Large intestine (tissue), 3 donors: ENCODE results near the gene FUOM. TPM values are rescaled to one million over a fixed set of nuclear protein-coding genes. Genes with fewer than 3 reads are reported as not detected.
A peak's percentile ranks its signal among the peaks of the same experiment; 100 is the strongest.

ENCODE experiments used
- DNase-seq, 2 donors: peaks; one replicate each; pipeline versions ENCODE4 v3.0.0 to v3.0.0-alpha.2; 2013
- H3K27ac ChIP-seq: one replicate; pipeline ENCODE4 v1.5.1; 2013; ENCODE audit warnings: low read length
- H3K27me3 ChIP-seq: 2 replicates; pipeline ENCODE4 v1.6.1; 2013; ENCODE audit warnings: low read length; ENCODE audit not compliant: control insufficient read depth, insufficient read depth
- H3K36me3 ChIP-seq: 2 replicates; pipeline ENCODE4 v1.6.1; 2013; ENCODE audit warnings: low read length; ENCODE audit not compliant: control insufficient read depth, insufficient read depth
- H3K4me1 ChIP-seq: one replicate; pipeline ENCODE4 v1.6.1; 2013; ENCODE audit warnings: low read length; ENCODE audit not compliant: control insufficient read depth, insufficient read depth
- H3K4me3 ChIP-seq: one replicate; pipeline ENCODE4 v1.5.1; 2013; ENCODE audit warnings: low read length
- H3K9me3 ChIP-seq: one replicate; pipeline ENCODE4 v1.6.1; 2013; ENCODE audit warnings: mild to moderate bottlenecking, low read depth, low read length, moderate library complexity; ENCODE audit not compliant: control insufficient read depth
- WGBS: methylation state at CpG from one replicate; pipeline ENCODE4 v1.1.5; 2013; ENCODE audit warnings: low lambda C conversion rate; ENCODE audit not compliant: insufficient coverage; 5-methylcytosine and 5-hydroxymethylcytosine counted together
- polyA plus RNA-seq: library from polyadenylated mRNA; unstranded; fragments of 120-200 nt; gene quantifications from one replicate; pipeline ENCODE4 v1.2.1, GENCODE V29; 2013

FUOM gene
- polyA plus RNA-seq, 1 donor: 56.9 TPM

DNA sequence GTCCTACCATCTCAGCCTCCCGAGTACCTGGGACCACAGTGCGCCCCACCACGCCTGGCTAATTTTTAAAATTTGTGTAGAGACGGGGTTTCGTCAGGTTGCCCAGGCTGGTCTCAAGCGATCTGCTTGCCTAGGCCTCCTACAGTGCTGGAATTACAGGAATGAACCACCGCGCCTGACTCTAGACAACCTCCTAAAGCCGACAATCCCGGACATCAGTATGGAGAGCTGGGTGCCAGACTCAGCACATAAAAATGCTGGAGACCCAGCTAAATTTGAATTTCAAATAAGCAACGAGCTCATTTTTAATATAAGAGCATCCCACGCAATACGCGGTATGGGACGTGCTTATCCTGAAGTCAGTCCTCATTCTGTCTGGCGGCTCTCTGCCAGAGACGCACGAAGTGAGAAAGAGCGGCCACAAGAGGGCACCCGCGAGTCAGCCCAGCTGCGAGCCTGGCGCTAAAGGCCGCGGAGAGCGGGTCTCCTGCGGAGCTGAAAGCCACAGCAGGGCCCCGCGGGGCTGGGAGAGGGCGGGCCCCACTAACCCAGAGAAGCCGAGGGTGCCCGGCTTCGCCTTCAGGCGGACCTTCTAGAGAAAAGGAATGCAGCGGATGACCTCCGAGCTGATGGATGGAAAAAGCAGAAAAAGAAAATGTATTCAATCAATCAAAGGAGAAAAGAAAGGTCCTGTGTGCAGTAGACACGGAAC is 28.2 kb downstream of the FUOM start:
- Histone ChIP-seq H3K9me3 (peaks cover 14% of the 10 kb centered on the region), H3K4me1 (peaks cover 11% of the 10 kb centered on the region), H3K27me3 (peaks cover 84% of the 10 kb centered on the region), H3K4me3 (peak overlapping the region; percentile 4), H3K27ac (no peak overlapping the region), H3K36me3 (no peaks in the 10 kb centered on the region)
- WGBS: 4% methylated on average over 5 of the region's 37 CpGs
- DNase-seq: peak; percentile 73 to 79

DNA sequence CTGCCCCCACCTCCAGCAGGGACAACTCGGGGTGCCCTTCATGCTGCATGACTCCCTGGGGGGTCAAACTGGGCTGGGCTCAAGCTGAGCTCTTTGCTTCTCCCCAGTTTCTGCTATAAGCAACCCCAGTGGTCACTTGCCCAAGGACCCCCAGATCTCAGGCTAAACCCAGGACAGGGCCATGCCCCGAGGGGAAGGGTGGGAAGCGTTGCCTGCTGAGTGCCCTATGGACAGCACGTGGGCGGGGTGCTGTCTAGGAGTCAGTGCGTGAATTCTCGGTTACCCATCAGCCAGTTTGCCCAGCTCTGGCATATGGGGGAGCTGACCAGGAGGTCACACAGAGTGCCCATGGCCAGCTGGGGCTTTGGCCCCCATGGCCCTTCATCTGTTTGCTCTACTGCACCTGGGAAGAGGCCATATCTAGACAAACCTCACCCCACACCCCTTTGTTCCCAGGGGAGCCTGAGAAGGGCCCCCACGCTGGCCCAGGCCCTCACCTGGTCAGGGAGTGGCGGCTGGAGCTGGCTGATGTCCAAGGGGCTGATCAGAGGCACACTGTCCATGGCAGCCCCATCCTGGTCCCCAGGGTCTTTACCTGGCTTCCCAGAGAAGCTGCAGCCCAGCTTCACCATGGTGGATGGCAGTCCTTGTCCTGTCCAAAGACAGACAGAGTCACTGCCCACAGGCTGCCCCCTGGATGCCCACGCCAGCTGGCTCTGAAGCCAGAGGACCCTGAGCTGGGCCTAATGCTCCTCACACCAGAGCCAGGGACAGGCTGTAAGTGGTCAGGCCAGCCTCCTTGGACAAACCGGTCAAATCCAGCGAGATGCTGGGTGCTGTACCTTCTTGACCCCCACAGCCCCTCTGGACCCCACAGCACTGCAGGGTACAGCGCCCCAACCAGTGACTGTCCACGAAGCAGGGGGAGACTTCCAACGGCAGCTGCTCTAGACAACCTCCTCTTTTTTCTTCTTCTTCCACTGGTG is 29.2 kb downstream of the FUOM start:
- Histone ChIP-seq H3K27me3 (peaks cover 80% of the 10 kb centered on the region), H3K4me1 (peaks cover 11% of the 10 kb centered on the region), H3K9me3 (peaks cover 11% of the 10 kb centered on the region), H3K36me3 (no peaks in the 10 kb centered on the region), H3K27ac (no peak overlapping the region), H3K4me3 (no peak overlapping the region)
- DNase-seq: no peak
- no CpG with 5 or more reads among the region's 15 CpGs for WGBS

DNA sequence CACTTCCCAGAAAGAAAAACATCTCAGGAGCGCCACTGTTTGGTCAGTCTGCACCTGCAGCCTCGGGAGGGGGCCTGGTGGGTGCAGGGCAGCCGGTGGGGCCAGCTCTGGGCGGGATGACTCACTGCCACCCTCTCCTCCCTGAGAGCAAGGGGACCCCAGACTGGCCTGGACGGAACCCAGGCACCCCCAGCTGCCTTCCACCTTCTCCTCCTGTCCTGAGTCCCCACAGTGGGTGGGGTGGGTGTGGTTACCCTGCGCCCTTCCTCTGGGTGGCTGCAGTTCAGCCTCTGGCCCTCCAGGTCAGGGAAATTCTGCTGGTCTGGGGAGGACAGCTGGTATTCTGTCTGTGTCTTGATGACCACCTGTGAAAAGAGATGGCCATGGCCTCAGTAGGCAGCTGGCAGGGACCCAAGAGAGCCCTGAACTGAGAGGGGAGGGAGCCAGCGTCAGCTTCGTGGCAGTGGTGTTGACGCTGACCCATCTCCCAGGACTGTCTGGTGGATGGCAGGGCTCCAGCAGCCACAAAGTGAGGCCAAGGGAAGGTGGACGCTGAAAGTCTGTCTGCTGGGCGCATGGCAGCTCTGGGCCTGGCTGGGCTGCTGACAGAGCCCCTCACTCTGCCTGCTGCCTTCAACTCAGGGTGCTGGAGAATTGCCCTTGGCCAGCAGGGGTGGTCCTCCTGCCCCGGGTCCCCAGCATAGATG is 30.0 kb downstream of the FUOM start:
- Histone ChIP-seq H3K27me3 (peaks cover 75% of the 10 kb centered on the region), H3K9me3 (peaks cover 8% of the 10 kb centered on the region), H3K4me1 (peaks cover 11% of the 10 kb centered on the region), H3K27ac (no peak overlapping the region), H3K4me3 (no peak overlapping the region), H3K36me3 (no peaks in the 10 kb centered on the region)
- DNase-seq: no peak
- no CpG with 5 or more reads among the region's 12 CpGs for WGBS

DNA sequence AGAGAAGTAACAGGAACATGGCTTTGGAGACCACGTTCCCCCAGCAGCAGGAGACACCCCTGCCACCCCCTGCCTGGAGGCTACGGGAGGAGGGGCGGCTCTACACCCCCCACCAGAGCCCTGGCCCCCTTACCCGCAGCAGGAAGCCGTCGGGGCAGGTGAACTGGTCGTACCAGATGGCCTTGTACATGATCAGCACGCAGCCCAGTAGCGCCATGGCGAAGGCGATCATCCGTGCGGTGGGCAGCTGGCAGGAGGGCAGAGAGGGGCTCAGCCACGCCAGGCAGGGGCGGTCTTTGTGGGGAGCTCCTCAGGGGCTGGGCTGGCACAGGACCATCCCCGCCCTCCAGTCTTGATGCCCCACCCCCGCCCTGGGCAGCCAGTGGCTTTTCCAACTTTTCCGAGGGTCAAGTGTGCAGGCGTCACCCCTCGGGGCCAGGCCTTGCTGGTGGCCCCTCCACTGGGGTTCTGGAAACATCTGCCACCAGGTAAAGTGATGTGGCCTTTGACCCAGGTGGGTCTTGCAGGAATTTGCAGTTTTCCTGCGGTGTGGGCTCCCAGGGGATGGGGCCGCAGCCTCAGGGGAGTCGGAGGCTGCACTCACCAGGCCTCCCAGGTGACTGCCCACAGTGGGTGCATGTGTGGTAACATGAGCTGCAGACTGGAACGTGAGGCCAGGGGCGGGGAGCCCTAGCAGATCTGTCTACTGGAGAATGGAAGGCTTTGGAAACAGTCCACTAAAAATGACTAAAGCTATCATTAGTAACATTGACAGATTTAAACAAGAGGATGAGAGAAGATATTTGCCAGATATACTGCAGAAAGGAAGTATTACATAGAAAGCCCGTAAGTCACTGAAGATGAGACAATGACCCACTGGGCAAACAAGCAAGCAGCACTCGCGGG is 30.8 kb downstream of the FUOM start:
- no CpG with 5 or more reads among the region's 28 CpGs for WGBS
- Histone ChIP-seq H3K4me3 (no peak overlapping the region), H3K27ac (no peak overlapping the region), H3K27me3 (peaks cover 68% of the 10 kb centered on the region), H3K36me3 (no peaks in the 10 kb centered on the region), H3K9me3 (peaks cover 8% of the 10 kb centered on the region), H3K4me1 (peaks cover 11% of the 10 kb centered on the region)
- DNase-seq: no peak

DNA sequence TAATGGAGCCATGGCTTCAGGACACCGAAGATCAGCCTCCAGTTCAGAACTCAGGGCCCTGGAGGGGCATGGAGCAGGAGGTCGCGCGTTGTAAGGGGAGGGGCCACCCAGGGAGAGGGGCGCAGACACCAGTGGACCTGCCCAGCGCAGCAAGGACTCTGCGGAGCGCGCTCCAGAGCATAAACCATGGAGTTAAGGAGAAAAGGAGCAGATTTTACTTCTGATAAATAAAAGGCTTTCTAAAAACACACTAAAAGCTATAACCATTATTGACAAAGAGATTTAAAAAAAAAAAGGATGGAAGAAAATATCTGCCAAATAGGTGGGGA is 31.6 kb downstream of the FUOM start:
- no peak for DNase-seq
- WGBS: no CpG with 5 or more reads among the region's 9 CpGs
- Histone ChIP-seq H3K4me3 (peak overlapping the region; percentile 10), H3K36me3 (no peaks in the 10 kb centered on the region), H3K27ac (no peak overlapping the region), H3K4me1 (peaks cover 11% of the 10 kb centered on the region), H3K9me3 (peaks cover 8% of the 10 kb centered on the region), H3K27me3 (peaks cover 60% of the 10 kb centered on the region)

DNA sequence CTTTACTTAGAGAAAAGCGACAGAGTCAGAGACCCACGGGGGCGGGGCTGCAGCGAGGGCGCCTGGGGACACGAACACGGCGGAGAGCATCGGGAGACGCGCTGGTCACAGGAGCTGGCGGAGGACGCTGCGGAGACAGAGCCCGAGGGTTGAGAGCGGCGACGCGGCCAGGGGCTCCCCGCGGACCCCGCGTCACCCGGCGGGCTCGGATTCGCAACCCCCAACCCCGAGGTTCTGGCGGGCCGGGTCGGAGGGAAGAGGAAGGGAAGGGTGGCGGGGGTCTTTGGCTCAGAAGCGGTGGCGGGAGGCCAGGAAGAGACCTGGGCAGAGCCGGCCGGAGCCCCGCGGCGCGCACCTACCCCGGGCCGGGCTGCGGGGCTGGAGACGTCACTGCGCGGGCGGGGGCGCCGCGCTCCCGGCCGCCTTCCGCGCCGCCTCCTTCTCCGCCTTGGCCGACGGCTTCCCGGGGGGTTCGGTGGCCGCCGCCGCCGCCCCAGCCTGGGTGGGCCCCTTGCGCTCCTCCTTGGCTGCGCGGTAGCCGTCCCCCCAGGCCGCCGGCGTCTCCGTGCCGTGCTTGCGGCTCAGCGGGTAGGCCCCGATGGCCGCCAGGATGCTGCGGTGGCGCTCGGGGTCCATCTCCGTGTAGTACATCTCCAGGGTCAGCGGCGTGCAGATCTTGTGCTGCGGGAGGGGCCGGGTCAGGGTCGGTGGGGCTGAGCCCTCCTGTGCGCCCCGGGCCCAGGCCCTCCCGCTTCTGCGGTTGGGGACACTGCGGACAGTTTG is 32.2 kb downstream of the FUOM start:
- Histone ChIP-seq H3K27ac (peak overlapping the region; percentile 33), H3K36me3 (no peaks in the 10 kb centered on the region), H3K4me3 (peak overlapping the region; percentile 18), H3K27me3 (peaks cover 54% of the 10 kb centered on the region), H3K9me3 (peaks cover 11% of the 10 kb centered on the region), H3K4me1 (peaks cover 11% of the 10 kb centered on the region)
- WGBS: no CpG with 5 or more reads among the region's 91 CpGs
- DNase-seq: no peak

DNA sequence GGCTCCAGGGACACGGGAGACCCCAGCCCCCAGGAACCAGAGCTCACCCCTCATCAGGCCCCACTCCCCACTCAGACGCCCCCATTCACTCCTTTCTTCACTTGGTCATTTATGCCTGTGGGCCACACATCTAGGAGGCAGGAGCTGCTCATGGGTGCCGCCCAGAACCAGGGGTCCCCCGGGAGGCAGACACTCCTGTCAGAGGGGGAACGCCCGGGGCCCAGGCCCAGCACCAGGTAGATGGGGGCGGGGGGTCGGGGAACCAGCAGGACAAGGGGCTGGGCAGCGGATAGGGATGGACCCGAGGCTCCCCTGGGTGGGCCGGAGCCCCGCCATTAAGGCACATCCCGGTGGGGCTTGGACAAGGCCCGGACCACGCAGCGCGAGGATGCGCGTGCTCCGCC is 33.0 kb downstream of the FUOM start:
- no CpG with 5 or more reads among the region's 20 CpGs for WGBS
- Histone ChIP-seq H3K27me3 (peaks cover 51% of the 10 kb centered on the region), H3K4me3 (peak overlapping the region; percentile 18), H3K36me3 (no peaks in the 10 kb centered on the region), H3K9me3 (peaks cover 11% of the 10 kb centered on the region), H3K4me1 (peaks cover 10% of the 10 kb centered on the region), H3K27ac (no peak overlapping the region)
- no peak for DNase-seq

DNA sequence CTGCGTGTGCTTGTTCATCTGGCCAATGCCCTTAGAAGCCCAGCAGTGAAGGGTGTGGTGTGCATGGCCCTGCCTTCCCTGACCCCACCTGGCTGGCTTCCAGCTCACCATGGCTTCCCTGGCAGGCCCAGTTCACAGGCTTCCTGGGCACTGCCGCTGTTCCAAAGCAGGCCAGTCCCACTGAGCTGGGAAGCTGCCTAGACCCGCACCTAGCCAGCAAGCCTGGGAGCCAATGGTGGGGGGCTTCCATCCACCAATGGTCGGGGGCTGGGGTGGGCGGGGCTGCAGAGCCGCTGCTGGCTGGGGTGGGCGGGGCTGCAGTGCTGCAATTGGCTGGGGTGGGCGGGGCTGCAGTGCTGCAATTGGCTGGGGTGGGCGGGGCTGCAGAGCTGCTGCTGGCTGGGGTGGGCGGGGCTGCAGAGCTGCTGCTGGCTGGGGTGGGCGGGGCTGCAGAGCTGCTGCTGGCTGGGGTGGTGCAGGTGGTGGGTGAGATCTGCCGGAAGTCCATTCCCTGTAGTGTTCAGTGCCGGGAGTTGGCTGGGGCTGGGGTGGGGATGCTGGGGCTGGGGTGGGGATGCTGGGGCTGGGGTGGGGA is 33.5 kb downstream of the FUOM start:
- H3K4me1 ChIP-seq: peaks cover 9% of the 10 kb centered on the region
- peaks cover 11% of the 10 kb centered on the region for H3K9me3 ChIP-seq
- no peaks in the 10 kb centered on the region for H3K36me3 ChIP-seq
- H3K4me3 ChIP-seq: peak overlapping the region; percentile 40
- H3K27me3 ChIP-seq: peaks cover 46% of the 10 kb centered on the region
- peak; percentile 71 to 84 for DNase-seq
- WGBS: no CpG with 5 or more reads among the region's 13 CpGs
- peak overlapping the region; percentile 31 for H3K27ac ChIP-seq
